Fibroblast of skin of left quadriceps (primary cell): ENCODE measurements around the gene SMOC2.

Source experiments
- DNase-seq, 2 experiments: peaks; one replicate each; pipeline ENCODE4 v3.0.0-alpha.2; 2013; ENCODE audit warnings: low read depth in 2 of 2

SMOC2 gene

DNA sequence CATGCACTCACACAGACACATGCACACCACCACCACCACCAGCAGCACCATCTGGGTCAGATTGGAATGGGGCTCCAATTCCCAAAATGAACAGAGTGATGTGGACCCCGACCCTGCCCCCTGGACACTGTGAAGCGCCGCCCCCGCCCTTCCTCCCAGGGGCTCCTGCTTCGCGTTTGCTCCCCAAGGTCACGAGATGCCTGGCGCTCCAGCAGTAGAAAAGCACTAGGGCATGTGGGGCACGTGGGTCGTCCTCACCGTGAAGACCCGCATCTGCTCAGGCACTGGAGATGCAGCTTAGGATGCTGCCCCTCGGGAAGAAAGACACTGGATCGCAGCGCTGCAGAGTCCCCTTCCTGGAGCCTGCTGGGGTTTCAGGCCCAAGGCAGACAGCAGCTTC is 184.0 kb downstream of the SMOC2 start:
- DNase-seq: no peak

GRCh38 chr6:168625602-168626001 is 184.6 kb downstream of the SMOC2 start:
- no peak for DNase-seq

- DNase-seq: no peak
Observed at GRCh38 chr6:168626046-168626602, 185.1 kb downstream of the SMOC2 start.

DNA sequence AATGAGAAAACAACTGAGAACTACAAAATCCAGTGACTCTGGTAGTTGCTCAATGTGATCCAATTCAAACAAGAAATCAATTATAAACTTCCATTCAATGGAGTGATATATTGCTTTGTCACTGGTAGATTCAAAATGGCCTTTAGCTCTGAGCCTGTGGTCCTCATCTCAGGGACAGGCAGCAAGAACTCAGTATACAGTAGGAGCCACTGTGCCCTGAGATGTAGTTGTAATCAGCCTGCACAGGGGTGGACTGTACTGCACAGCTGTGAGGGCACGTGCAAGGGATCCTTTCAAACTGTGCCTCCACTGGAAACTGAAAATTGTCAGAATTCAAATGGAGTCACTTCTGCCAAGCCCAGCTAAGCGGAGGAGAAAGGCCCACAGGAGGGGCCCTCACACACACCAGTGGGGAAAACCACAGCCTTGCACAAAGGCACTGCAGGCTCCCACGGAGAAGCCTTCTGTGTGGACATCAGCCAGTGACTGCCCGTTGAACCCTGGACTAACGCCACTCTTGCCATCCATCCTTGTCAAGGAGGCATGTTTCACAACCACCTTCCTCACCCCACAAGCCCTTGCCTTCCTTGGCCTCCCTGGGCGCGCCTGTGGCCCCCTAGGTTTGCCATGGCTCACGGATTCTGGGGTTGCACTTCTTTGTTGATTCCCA is 186.7 kb downstream of the SMOC2 start:
- no peak for DNase-seq

DNA sequence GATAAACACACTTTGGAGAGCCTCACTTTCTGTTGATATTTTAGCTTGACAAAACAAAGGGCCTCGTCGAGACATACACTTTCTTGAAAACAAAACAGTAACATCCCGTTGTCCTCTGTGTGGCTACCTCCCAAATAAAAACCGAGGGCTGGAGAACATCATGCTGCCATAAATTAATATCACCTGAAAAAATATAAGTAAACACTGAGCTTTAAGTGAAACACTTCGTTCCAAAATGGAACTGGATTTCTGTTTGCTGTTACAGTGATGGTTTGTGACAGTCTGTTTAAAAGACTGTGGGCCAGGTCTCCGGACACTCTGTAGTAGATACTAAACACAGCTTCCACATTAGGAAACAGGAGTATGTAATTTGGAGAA is 187.2 kb downstream of the SMOC2 start:
- DNase-seq: no peak

DNA sequence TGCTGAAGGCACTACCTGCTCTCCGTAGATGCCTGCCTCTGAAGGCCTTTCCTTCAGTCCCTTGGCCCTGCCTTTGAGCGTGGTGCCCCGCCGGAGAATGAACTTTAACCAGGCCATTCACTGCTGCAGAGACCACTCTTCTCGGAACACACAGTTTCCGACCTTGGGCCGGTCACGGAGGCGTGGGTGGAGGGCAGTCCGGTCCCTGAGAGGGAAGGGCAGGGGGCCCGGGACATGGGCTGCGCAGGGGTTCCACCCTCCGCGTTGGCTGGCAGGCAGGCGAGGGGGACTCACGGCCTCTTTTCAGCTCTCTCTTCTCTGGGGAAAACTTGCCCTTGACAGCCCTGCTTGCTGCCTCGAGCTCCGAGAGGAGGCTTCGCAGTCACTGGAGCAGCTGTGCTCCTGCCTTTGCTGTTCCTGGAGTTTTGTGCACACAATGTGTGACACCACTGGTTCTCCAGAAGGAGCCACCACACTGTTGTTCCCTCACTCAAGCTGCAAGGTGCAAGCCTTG is 187.8 kb downstream of the SMOC2 start:
- DNase-seq: no peak

- DNase-seq: no peak
Observed at GRCh38 chr6:168631564-168631963, 190.6 kb downstream of the SMOC2 start.

GRCh38 chr6:168632694-168633093 is 191.7 kb downstream of the SMOC2 start:
- DNase-seq: no peak

GRCh38 chr6:168634541-168635328 is 193.8 kb downstream of the SMOC2 start:
- DNase-seq: no peak

DNA sequence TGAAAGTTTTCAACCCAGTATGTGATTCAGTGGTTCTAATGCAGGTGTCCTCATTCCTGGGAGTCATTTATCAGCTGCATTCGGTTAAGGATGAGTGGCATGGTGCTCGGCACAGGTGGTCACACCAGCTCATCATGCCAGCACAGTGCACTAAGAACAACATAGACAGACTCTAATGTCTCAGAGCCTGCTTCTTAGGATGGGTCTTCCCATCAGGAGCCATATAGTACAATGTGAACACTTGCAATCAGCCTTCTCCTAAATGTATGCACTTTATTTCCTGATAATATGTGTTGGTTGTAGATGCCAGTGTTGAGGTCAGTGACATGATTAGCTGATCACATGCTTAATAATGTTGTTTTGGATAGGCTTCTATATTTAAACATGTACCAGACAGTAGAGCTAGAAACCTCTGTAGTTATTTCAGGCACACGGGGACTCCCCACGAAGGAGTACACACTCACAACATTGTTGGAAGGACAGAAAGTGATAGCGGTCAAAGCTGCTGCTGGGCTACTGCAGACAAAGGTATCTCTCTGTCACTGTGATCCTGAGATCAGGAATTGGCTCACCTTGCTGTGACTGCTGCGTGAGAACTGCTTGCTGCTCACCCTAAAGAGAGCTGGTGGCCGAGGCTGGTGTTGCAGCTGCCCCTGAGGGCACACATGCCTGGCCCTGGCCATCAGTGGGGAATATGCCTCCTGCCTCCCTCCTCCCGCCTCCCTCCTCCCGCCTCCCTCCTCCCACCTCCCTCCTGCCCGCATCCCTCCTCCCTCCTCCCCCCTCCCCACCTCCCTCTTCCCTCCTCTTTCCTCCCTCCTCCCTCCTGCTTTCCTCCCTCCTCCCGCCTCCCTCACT is 195.4 kb downstream of the SMOC2 start:
- no peak for DNase-seq

DNA sequence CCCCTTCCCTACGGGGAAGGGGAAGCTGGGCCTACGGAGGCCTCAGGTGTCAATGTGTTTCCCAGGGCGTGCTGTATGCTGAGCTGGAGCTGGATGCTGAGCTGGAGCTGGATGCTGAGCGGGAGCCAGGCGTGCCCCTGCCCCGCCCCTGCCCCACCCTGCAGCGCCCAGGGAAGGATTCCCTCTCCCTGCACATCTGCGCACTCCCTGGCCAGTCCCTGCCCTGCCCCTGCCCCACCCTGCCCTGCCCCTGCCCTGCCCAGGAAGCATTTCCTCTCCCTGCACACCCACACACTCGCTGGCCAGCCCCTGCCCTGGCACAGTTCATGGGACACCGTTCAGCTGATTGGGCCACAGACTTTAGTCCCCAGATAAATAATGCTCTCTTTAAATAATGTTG is 196.8 kb downstream of the SMOC2 start:
- no peak for DNase-seq

DNA sequence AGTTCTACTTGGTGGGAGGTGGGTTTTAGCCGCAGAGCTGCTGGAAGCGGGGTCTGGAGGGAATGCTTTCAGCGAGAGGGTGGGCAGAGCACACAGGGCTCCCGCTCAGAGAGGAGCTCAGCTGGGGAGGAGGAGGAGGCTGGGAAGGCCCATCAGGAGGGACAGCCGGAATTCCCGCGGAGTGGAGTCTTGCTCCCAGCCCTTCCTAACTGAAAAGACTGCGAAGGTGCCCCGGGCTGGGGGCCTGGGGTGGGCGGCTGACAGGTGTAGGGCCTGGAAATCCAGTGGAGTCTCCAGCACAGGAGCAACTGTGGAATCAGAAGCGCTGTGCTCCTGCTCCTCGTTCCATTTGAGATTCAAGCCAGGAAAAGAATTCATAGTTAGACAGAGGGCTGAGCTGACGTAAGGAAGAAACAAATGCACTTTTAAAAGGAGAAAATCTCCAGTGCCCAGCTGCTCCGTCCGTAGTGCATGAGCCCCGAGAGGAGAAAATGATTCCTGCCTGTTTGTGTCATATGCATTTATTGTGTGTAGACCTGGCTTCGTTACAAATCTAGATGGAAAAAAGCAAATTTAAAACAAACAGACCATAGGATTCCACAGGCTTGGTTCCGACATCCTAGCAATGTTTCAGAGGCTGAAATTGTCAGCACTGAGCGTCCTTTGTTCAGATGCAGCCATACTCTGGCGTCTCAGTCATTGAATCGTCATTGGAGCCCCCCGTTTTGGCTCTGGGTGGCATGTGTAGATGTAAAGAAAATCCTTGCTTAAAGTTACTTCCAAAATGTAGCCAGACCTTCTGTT is 197.7 kb downstream of the SMOC2 start:
- no peak for DNase-seq

DNA sequence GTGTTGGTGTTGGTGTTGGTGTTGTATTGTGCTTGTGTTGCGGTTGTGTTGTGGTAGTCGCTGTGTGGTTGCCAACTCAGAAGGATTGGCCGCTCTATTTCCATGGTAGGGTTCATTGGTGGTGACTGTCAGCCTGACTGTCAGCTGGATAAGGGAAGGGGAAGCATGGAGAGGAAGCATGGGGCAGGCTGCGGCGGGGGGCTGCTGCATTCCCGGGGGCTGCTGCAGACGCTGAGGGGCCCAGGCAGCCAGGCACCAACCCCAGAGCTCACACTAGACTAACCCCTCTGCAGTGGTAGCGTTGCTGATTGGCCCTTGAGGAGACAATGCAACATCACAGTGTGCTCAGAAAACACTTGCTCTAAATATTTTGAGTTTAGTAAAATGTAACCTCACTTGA is 199.2 kb downstream of the SMOC2 start:
- DNase-seq: no peak

- peak in 1 of 2 experiments; percentile 4 for DNase-seq
Observed at GRCh38 chr6:168640768-168641167, 199.8 kb downstream of the SMOC2 start.

- DNase-seq: no peak
Observed at GRCh38 chr6:168641446-168641845, 200.5 kb downstream of the SMOC2 start.

DNA sequence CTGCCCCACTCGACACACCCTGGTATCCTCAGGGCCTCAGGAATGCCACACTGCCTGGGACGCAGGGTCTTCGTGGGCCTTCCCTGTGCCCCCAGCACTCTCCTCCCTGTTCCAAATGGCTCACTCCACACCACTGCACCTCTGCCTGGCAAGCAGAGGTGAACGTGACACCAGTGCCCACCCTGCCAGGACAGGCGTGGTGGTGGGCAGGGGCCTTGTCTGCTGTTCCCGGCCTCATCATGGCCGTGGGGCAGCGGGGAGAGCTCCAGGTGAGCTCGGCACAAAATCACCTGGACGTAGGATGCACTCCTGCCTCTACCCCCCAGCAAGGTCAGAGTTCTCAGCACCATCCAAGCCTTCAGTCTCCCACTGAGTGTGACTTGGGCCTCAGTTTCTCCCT is 202.4 kb downstream of the SMOC2 start:
- DNase-seq: no peak

DNA sequence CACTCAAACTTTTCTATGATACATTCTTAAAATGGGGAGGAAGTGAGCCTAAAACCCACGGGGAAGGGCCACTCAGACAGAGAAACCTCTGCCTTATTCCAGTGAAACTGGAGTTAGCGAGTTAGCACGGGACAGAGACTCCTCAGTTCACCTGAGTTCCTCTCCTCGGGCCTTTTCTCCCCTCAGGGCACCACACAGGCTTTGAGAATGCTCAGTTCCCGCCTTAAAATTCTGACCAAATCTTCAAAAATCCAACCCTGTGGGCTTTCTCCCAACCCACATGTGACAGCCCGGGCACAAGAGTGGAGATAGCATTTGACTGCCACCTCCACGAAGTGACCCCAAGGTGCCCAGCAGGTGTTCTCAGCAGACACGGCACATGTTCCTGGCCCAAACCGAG is 204.3 kb downstream of the SMOC2 start:
- no peak for DNase-seq

DNA sequence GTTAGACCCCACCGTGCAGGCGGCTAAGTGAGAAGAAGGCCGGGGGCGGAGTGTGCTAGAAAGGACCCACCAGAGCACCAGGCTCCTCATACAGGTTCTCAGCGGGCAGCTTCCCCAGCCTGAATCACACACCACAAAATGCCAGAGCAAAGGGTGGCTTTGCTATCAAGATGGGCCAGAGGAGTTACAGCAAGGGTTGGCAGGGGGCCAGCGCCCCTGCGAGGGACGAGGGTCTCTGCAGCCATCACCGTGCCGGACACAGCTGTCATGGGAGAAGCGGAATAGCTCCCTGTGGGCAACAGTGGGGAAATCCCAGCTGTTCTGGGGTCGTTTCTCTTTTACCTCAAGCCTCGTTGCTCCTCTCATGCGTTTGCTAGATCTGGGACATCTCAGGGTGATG is 206.3 kb downstream of the SMOC2 start:
- DNase-seq: no peak

- no peak for DNase-seq
Observed at GRCh38 chr6:168648240-168649125, 207.5 kb downstream of the SMOC2 start.

GRCh38 chr6:168649209-168649608 is 208.2 kb downstream of the SMOC2 start:
- no peak for DNase-seq
